Natural killer cell (primary cell): Measurements from ENCODE around the gene BNIP2. TPM values are rescaled to one million over a fixed set of nuclear protein-coding genes. Genes with fewer than 3 reads are reported as not detected.
A peak's percentile ranks its signal among the peaks of the same experiment; 100 is the strongest.

ENCODE experiments used
- ATAC-seq, 3 donors: fragments of 150-1000 bp in 2 of 3; fragments of 200-7000 bp in 1 of 3; cut with Tn5 transposase; 1 replicate in 1 of 3; 2 replicates in 2 of 3; pipeline ENCODE4 v1.10.0; 2021; ENCODE audit warnings: mild to moderate bottlenecking in 2 of 3, moderate library complexity in 2 of 3
- DNase-seq, 2 donors: peaks; one replicate each; pipeline versions ENCODE4 v3.0.0 to v3.0.0-alpha.2; 2013 to 2021; ENCODE audit warnings: mixed read lengths in 1 of 2
- H3K27ac ChIP-seq: one replicate; pipeline ENCODE4 v1.5.1; 2013; ENCODE audit warnings: mild to moderate bottlenecking, low read length
- H3K27me3 ChIP-seq: one replicate; pipeline ENCODE4 v1.6.1; 2013; ENCODE audit warnings: low read length; ENCODE audit not compliant: control insufficient read depth, insufficient read depth
- H3K36me3 ChIP-seq: one replicate; pipeline ENCODE4 v1.6.1; 2013; ENCODE audit warnings: low read length; ENCODE audit not compliant: control insufficient read depth, insufficient read depth
- H3K4me1 ChIP-seq: one replicate; pipeline ENCODE4 v1.6.1; 2013; ENCODE audit warnings: low read length; ENCODE audit not compliant: control insufficient read depth, insufficient read depth
- H3K4me3 ChIP-seq: one replicate; pipeline ENCODE4 v1.5.1; 2013; ENCODE audit warnings: low read length
- H3K9me3 ChIP-seq: one replicate; pipeline ENCODE4 v1.6.1; 2013; ENCODE audit warnings: low read length; ENCODE audit not compliant: control insufficient read depth, insufficient read depth
- H3K27ac Mint-ChIP-seq, 2 donors: one replicate each; pipeline ENCODE4 v1.8.0; 2022; ENCODE audit warnings: mild to moderate bottlenecking in 2 of 2, mixed read lengths in 2 of 2, moderate library complexity in 1 of 2
- H3K27me3 Mint-ChIP-seq, 2 donors: one replicate each; pipeline ENCODE4 v1.8.0; 2022; ENCODE audit warnings: low read depth in 2 of 2, mixed read lengths in 2 of 2
- H3K36me3 Mint-ChIP-seq: one replicate; pipeline ENCODE4 v1.8.0; 2022; ENCODE audit warnings: mixed read lengths
- H3K4me1 Mint-ChIP-seq, 2 donors: one replicate each; pipeline ENCODE4 v1.8.0; 2022; ENCODE audit warnings: mixed read lengths in 2 of 2
- H3K4me3 Mint-ChIP-seq: one replicate; pipeline ENCODE4 v1.8.0; 2022; ENCODE audit warnings: mild to moderate bottlenecking, moderate library complexity, mixed read lengths
- H3K9me3 Mint-ChIP-seq, 2 donors: one replicate each; pipeline ENCODE4 v1.8.0; 2022; ENCODE audit warnings: mixed read lengths in 2 of 2
- CTCF ChIP-seq: fragments of 200-600 bp; IDR thresholded peaks from one replicate; pipeline ENCODE4 v1.8.0; 2022; ENCODE audit warnings: antibody characterized with exemption
- WGBS: methylation state at CpG from one replicate; pipeline ENCODE4 v1.1.7; 2013; ENCODE audit warnings: missing lambda C conversion rate; ENCODE audit not compliant: insufficient coverage; 5-methylcytosine and 5-hydroxymethylcytosine counted together
- intact Hi-C: fragments of 100-400 bp; cut with micrococcal nuclease; formaldehyde crosslinking; loops from one replicate; pipeline ENCODE4 v1.14.2; 2022
- total RNA-seq, 4 donors: library from RNA; stranded (reverse); fragments of 120-200 nt in 1 of 4; gene quantifications; one replicate each; pipeline versions ENCODE4 v1.2.3 to v1.2.4, GENCODE V29; 2013 to 2022

The BNIP2 gene
- total RNA-seq, 3 donors from 2014 or later (not counting 1 experiment from before 2014, with no cell fraction given): 103 to 118 (median 105) TPM

- H3K27me3 Mint-ChIP-seq: no peaks in the 10 kb centered on the region
- WGBS: 88% methylated on average over 4 of the region's 5 CpGs
- peaks cover 25 to 26% of the 10 kb centered on the region in 2 donors for H3K4me1 Mint-ChIP-seq
- no peak overlapping the region for H3K27ac Mint-ChIP-seq
- intact Hi-C loops: no loop called here
- Histone ChIP-seq H3K27ac (no peak overlapping the region), H3K4me1 (peaks cover 5% of the 10 kb centered on the region), H3K36me3 (peaks cover 66% of the 10 kb centered on the region), H3K4me3 (no peak overlapping the region), H3K27me3 (no peaks in the 10 kb centered on the region), H3K9me3 (no peaks in the 10 kb centered on the region)
- no peak overlapping the region for H3K4me3 Mint-ChIP-seq
- H3K36me3 Mint-ChIP-seq: peaks cover 12% of the 10 kb centered on the region
- DNase-seq: no peak
- no peak for TF ChIP-seq CTCF
- no peak for ATAC-seq
- H3K9me3 Mint-ChIP-seq: no peaks in the 10 kb centered on the region
Observed at GRCh38 chr15:59680870-59681269, 8.2 kb downstream of the BNIP2 start.

GRCh38 chr15:59680346-59680745, 8.8 kb downstream of the BNIP2 start:
- no peaks in the 10 kb centered on the region for H3K27me3 Mint-ChIP-seq
- Histone ChIP-seq H3K27ac (no peak overlapping the region), H3K4me1 (peaks cover 5% of the 10 kb centered on the region), H3K9me3 (no peaks in the 10 kb centered on the region), H3K36me3 (peaks cover 71% of the 10 kb centered on the region), H3K27me3 (no peaks in the 10 kb centered on the region), H3K4me3 (no peak overlapping the region)
- DNase-seq: no peak
- intact Hi-C loops: no loop called here
- no peak overlapping the region for H3K4me3 Mint-ChIP-seq
- WGBS: 98% methylated on average over 6 of the region's 6 CpGs
- no peak for ATAC-seq
- no peak for TF ChIP-seq CTCF
- H3K4me1 Mint-ChIP-seq: peaks cover 20% of the 10 kb centered on the region in 2 donors
- no peak overlapping the region for H3K27ac Mint-ChIP-seq
- peaks cover 12% of the 10 kb centered on the region for H3K36me3 Mint-ChIP-seq
- H3K9me3 Mint-ChIP-seq: no peaks in the 10 kb centered on the region

- Histone ChIP-seq H3K4me1 (no peaks in the 10 kb centered on the region), H3K27ac (no peak overlapping the region), H3K9me3 (no peaks in the 10 kb centered on the region), H3K27me3 (no peaks in the 10 kb centered on the region), H3K36me3 (peaks cover 79% of the 10 kb centered on the region), H3K4me3 (no peak overlapping the region)
- peak overlapping the region in 1 of 2 donors; percentile 48 for H3K27ac Mint-ChIP-seq
- H3K4me1 Mint-ChIP-seq: peaks cover 18 to 19% of the 10 kb centered on the region in 2 donors
- no peak overlapping the region for H3K4me3 Mint-ChIP-seq
- no peak for DNase-seq
- H3K36me3 Mint-ChIP-seq: peaks cover 12% of the 10 kb centered on the region
- no peak for ATAC-seq
- no peaks in the 10 kb centered on the region for H3K27me3 Mint-ChIP-seq
- intact Hi-C loops: no loop called here
- no peak for TF ChIP-seq CTCF
- H3K9me3 Mint-ChIP-seq: no peaks in the 10 kb centered on the region
- no CpG with 5 or more reads among the region's 1 CpG for WGBS
Observed at GRCh38 chr15:59678620-59679019, 10.5 kb downstream of the BNIP2 start.

GRCh38 chr15:59678172-59678571, 10.9 kb downstream of the BNIP2 start:
- Histone ChIP-seq H3K27ac (no peak overlapping the region), H3K36me3 (peaks cover 82% of the 10 kb centered on the region), H3K4me1 (no peaks in the 10 kb centered on the region), H3K4me3 (no peak overlapping the region), H3K9me3 (no peaks in the 10 kb centered on the region), H3K27me3 (no peaks in the 10 kb centered on the region)
- Mint-ChIP-seq H3K9me3 (no peaks in the 10 kb centered on the region), H3K36me3 (peaks cover 12% of the 10 kb centered on the region), H3K27ac (peak overlapping the region in 1 of 2 donors; percentile 48), H3K27me3 (no peaks in the 10 kb centered on the region), H3K4me3 (no peak overlapping the region), H3K4me1 (peaks cover 14 to 15% of the 10 kb centered on the region in 2 donors)
- no CpG with 5 or more reads among the region's 1 CpG for WGBS
- no peak for DNase-seq
- intact Hi-C loops: no loop called here
- no peak for ATAC-seq
- no peak for TF ChIP-seq CTCF
